Stimulated activated CD4-positive, alpha-beta T cell treated with anti-CD3 and anti-CD28 coated beads, Interleukin-1b, Interleukin-23, amount 100 ng/mL, for 4 hours (primary cell): Measurements from ENCODE around the gene C10orf71.
A peak's percentile ranks its signal among the peaks of the same experiment; 100 is the strongest.

ENCODE experiments used
- DNase-seq, 2 donors: peaks; one replicate each; pipeline ENCODE4 v3.0.0-alpha.2; 2020; ENCODE audit warnings: low read depth in 2 of 2

The C10orf71 gene, protein sequence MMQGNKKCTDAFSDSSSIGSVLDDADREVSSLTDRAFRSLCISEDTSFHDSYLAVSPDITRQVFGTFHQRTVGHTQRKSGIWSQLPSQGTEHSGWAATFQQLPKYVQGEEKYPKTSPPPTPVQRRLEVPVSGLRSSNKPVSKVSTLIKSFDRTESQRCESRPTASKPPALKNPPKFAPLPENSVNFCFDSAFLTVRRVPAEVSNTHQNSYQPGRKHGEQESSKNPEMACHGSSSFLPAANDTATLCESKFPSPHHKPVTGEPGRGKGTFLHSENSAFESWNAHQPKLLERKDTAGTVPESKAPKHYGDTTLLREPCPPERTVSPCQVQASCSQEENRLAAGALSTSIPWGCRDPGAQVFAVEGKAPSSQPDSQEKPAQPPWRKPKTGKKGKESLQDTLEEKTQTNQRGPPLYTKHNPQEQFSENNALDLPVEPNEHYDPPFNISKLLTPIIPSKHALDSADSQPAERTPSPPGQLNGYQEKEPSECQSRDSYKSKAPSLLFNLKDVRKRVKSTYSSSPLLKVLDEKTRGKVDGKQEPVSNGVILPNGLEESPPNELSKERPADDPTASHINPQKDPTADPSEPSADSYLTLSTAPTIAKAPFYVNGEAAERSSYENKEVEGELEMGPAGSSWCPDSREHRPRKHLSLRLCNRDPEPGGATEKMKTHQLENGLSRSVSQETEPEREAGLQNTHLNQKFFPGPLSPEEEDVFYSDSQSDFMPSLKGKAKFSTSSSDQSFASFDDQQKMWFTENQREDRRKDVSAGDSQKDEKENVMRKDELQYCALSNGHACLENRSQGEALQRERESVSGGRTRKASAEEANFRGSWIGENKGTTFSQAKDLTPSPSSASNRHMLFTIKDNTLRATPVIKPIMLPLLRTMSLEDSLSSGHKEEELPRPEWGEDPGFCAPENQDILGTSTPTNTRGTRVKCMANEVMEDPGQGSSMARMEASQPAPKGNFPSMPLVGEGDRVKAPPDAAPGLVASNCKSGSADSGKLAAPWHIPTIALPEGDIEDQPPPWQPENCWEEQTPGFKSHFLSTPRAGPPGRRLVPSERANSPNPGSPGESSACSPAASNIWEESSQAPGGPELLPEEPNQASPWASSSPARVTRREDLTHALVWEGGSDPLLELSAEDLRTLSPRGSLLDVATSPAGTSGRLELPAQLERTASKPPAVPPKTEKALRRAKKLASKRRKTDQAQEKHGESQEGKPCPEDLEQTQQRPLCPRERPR (N-terminal part only)

DNA sequence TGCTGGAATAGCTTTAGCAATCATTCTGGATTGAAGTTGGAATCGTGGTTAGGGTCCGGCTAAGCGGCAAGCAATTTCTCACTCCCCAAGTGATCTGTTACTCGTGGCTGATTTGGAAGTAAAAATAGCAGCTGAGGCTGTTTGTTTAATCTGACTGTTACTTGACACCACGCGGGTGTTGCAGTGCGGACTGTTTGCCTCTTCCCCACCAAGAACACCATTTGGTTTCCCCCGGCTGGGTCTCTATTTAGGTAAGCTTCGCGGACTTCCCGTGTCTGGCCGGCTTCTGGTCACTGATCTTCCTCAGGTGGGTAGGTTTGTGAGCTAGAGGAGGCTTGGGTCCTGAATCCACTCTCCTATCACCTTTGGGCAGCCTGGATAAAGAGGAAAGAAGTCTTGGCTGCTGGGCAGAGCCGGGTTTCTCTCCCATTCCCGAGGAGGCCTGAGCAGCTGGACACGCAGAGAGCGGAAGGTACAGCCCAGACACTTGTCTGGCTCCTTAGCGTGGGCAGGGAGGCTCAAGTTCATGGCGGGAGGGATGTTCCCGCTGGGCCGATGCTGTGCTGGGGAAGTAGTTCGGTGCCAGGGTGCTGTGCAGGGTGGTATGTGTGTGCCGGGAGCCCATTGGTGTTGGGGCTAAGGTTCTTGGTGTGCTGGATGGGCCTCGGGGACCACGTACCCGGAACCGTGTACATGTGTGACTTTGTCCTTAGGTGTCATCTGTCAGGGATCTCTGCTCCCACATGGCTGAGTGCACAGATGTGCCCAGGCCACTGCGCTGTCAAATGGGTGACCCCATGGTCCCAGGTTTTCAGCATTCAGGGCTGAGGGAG is at the start of gene C10orf71:
Gene C10orf71, plus strand, starts transcription at position 188 of the 833 bp plus-strand sequence. CDS start 23,376 bp downstream, outside the sequence.
- DNase-seq, result no peak

DNA sequence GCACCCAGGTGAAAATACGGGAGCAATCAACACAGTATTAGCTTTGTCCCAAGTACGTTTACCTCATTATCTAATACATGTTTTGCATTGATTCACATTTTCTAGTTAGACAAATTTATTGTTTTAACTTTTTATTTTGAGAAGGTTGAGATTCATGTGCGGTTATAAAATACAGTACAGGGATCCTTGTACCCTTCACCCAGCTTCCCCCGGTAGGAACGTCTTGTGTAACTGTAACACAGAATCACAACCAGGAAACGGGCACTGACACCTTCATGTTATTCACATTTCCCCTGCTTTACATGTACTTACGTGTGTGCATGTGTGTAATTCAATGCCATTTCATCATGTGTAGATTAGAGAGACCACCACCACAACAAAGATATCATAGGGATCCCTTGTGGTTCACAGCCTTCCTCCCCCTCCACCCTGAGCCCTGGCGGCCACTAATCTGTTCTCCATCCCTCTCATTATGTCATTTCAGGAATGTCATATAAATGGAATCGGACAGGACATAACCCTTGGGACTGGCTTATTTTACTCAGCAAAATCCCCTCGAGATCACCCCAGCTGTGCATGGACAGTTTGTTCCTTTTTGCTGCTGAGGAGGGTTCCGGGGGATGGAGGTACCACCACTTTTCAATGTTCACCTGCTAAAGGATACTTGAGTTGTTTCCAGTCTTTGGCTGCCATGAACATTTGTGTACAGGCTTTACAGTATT is 46.5 kb upstream of the C10orf71 start:
- DNase-seq, result no peak

DNA sequence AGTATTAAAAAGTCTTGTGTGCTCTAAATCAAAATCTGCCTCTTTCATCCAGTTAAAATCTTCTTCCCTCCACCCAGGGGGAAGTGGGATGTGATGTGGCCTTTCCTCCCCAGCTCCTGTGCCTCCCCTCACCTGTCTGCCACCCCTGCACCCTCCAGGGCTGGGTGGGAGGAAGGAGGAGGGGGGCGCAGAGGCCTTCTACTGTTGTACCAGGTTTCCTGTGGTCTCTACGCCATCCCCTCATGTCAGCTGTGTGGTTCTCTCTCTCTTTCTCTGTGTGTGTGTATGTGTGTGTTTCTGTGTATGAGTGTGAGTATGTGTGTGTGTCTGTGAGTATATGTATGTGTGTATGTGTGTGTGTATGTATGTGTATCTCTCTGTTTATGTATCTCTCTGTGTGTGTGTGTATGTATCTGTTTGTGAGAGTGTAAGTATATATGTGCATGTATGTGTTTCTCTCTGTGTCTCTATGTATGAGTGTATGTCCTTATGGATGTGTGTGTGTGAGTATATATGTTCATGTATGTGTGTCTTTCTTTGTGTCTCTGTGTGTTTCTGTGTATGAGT is 45.5 kb upstream of the C10orf71 start:
- no peak for DNase-seq

DNA sequence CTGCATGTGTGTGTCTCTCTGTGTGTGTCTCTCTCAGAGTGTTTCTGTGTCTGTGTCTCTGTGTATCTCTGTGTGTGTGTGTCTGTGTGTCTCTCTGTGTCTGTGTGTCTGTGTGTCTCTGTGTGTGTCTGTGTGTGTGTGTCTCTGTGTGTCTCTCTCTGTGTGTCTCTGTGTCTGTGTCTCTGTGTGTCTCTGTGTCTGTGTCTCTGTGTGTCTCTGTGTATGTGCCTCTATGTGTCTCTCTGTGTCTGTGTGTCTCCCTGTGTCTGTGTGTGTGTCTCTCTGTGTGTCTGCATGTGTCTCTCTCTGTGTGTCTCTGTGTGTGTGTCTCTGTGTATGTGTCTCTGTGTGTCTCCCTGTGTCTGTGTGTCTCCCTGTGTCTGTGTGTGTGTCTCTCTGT is 44.8 kb upstream of the C10orf71 start:
- DNase-seq, result no peak

DNA sequence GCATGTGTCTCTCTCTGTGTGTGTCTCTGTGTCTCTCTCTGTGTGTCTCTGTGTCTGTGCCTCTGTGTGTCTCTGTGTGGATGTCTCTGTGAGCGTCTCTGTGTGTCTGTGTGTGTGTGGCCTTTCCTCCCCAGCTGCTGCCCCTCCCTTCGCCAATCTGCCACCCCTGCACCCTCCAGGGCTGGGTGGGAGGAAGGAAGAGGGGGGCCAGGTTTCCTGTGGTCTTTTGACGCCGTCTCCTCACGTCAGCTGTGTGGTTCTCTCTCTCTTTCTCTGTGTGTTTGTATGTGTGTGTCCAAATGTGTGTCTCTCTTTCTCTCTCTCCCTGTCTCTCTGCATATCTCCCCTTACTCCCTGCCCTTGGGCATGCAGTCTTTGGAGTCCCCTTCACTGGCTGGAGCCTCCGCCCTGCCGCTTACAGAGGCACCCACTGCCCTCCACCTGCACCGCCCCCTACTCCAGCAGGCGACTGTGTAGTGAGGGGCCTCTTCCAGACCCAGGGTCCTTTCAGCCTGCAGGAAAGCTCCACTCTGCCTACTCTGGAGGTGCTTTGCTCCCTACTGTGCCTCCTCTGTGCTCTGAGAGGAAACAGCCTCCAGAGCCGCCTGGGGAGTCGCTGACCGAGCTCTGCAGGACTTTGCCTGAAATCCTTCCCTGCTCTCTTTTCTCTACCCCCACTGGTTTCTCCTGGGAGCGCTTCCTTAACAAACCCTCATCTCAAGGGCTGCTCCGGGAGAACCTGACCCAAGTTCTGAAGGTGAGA is 44.2 kb upstream of the C10orf71 start:
- DNase-seq, result peak in 1 of 2 donors; percentile 1

DNA sequence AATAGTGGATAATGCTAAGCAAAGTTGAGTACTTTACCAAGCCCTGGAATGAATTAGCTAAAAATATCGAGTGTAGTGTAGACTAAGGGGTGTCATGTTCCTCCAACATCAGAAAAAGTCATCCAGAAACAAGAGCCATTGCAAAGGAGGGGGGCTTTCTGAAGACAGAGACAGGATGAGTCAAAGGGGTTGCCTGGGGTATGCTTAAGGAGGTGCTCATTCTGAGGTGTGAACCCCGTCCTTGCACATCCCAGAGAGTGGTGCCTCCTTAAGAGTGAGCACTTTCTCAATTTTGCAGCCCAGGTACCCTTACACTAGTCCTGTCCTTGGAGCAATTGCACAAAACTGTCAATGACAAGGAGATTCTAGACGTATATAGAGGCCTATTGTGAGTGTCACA is 43.1 kb upstream of the C10orf71 start:
- DNase-seq, result no peak

DNA sequence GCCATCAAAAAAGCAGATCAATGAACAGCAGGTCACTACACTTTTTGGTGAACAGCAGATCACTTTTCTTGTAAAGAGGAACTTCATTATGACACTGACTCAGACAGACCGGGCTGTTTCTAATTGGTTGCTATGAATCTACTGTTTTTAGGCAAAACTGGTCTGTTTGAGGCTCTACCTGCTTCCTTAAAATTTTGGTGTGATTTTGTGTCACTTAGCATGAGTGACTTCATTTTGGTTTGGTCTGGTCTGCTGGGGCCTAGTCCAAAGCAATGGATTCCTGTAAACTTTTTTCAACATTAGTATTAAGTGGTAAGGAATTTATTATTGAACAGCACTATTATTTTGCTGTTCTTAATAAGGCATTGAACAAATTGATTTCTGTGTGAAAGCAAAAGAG is 41.8 kb upstream of the C10orf71 start:
- no peak for DNase-seq

DNA sequence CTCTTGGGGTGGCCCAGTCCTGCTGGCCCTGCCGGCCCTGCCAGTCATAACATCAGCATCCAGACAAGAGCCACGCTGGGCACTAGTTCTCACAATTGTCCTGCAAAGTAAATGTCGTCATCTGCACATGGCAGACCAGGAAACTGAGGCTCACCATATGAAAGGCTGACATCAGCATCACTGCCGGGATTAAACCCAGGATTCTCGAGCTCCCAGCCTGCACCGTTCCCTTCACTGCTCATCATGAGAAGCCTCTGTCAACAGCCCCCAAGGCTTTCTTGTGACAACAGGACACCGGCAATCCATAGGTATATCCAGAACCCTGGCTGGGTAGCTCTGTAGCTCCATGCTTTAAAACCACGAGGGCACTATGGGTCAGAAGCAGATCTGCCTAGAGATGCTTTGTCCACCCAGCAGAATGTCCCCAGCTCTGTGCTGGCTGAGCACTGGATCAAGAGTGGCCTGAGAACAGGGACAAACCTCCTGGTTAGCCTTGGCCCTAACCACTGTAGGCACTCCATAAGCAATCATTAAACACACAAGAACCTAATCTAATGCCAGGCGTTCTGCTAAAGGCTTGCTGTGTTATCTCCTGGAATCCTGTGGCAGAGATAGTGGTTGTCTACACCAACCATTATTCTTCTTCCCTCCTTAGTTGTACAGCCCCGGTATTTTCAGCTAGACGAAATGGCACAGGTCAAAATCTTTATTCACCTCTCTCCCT is 41.2 kb upstream of the C10orf71 start:
- DNase-seq, result no peak

DNA sequence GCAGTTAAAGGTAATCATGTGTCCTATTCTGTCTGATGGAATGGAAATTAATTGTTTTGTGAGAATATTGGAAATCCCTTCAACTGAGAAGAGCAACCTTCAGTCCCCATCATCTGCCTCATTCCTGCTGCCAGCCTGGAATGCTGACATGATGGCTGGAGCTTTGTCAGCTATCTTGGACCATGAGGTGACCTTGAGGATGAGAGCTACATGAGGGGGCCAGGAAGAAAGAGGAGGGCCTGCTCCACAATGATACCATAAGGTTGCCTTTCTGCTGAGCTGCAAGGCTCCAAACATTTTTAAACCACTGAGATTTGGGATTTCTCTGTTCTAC is 40.7 kb upstream of the C10orf71 start:
- DNase-seq, result no peak

DNA sequence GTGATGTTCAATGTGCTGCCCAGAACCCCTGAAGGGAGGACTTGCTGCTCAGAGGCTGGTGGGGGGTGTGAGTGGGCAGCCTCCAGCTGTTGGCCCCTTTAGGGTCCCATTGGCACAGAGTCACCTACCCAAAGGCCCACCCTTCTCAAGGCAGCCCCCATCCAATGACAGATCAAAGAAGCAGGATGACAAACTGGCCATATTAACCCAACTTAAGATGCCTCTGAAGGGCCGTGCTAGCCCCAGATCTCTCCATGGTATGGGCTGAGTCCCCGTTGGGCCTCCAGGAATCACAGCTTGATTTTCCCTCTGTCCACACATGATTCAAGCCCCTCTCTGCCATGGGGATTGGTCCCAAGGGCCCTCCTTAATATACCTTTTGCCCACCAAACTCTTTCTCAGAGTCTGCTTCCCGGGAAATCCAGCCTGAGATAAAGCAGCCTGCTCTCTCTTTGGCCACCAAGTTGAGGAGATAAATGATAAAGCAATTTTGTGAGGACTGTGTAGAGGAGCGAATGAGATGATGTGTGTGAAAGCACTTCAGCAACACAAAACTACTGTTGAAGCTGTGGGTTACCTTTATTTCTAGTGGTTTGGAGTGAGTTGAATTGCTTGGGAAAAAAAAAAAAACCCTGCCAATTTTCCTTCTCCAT is 38.2 kb upstream of the C10orf71 start:
- no peak for DNase-seq

DNA sequence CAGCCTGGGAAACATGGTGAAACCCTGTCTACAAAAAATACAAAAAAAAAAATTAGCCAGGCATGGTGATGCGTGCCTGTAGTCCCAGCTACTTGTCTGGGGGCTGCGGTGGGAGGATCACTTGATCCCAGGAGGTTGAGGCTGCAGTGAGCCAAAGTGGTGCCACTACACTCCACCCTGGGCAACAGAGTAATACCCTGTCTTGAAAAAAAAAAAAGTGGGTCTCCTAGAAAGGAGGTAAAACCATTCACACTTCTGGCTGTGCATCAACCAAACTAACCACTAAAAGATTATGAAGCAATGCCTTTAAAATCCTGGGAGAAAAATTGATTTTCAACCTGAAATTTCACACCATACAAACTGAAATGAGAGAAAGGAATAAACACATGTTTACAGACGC is 35.4 kb upstream of the C10orf71 start:
- no peak for DNase-seq

DNA sequence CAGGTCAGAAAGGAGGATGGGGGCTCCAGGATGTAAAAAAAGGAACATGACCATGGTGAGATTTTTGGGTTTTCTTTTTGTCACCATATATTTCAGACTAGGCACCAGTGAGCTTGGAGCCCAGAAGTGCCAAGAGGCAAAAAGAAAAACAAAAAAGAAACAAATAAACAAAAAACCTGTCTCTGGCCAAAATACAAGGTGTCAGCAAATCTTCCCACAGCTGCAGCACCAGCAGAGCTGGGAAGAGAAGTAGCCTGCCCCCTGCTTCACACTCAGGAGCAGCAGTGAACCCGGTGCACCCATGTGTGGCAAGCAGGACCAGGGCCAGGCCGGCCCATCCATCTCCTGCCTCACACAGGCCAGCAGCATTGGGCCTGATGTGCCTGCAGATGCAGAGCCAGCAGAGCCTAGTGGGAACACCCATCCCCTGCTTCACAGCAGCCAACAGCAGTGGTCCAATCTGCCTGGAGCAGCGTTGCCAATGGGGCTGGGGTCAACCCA is 34.7 kb upstream of the C10orf71 start:
- DNase-seq, result no peak

DNA sequence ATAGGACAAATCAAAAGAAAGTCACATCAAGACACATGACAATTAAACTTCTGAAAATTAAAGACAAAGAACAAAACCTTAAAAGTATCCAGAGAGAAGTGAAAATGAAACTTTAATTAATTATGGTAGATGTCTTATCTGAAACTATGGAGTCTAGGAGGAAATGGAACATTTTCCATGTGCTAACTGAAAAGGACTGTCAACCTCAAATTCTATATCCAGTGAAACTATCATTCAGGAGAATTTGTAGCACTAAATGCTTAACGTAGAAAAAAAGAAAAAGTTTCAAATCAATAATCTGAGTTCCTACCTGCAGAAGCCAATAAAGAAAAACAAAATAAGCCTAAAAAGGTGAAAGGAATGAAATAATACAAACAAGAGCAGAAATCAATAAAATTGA is 33.1 kb upstream of the C10orf71 start:
- no peak for DNase-seq

DNA sequence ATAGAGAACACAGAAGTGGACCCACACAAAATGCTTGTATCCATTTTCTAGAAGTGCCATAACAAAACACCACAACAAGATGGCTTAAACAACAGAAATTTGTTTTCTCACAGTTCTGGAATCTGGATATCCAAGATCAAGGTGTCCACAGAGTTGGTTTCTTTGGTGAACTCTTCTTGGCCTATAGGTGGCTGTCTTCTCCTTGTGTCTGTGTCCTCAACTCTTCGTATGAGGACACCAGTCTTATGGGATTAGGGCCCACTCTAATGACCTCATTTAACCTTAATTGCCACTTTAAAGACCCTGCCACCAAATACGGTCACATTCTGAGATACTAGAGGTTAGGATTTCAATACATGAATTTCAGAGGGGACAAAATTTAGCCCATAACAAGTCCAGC is 30.8 kb upstream of the C10orf71 start:
- DNase-seq, result no peak

DNA sequence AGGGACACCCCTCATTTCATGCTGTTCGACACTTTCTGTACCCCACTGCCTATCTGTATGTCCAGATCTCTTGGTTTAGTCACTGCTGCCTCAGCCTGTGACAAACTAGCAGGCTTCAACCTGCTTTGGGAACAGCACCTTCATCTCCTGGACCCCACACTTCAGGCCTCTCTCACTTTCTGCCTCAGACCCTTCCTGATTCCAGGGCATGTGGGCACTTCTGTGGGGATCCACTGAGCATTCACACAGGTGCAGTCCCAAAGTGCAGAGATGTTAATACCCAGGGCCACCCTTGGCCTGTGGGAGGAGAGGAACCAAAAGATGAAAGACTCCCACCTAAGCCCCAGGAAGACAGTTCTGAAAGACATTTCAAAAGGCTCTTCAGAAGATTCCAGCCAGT is 29.4 kb upstream of the C10orf71 start:
- no peak for DNase-seq

DNA sequence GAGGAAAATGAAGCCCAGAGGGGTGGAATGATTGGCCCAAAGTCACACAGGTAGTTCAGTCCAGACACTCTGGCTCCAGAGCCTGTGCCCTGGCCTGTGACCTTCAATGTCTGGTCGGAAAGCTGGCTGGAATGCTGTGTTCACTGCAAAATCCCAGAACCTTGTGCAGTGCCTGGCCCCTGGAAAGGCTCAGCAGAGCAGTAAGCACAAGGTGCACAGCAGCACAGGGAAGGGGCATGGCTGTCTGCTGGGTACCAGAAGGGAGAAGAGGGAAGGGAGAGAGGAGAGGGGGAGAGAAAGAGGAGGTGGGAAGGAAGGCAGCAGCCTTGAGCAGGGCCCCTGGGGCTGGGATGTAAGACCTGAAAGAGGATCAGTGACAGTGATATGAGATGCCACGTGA is 28.4 kb upstream of the C10orf71 start:
- DNase-seq, result no peak

DNA sequence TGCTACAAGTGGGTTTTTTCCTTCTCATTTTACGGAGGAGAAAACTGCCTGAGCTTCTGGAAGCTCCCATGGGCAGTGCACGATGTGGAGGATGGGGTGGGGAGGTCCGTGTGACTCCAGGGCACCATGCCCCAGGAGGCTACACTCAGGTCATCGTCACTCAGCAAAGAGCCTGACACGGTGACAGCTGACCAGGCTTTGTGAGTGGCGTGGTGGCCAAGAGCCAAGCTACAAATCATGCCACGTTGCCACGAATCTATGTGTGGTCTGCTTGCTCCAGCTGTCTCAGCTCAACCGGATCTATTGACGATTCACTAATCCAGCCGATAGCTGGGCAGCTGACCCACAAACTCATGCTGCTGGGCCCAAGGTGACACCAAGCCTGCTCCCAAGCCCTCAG is 27.6 kb upstream of the C10orf71 start:
- DNase-seq, result no peak
